ENCODE results near the gene CTU1.

Gene CTU1

DNA sequence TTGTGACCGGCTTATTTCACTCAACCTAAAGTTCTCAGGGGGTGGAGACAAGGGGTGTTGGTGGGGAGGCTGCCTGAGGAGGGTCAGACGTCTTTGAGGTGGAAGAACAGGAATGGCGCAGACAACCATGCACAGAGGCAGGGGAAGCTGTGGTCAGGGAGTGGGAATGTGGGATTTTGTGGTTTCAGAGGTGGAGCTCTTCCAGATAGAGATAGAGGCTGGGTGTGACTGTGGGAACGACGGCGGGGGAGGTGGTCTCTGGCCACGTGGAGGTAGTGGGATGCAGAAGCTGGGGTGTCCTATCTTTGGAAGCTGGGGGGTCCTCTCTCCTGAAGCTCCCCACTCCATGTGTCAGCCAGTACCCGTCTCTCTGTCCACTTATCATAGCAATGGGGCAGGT lies 17.7 kb downstream of the CTU1 start:
- Histone ChIP-seq H3K9me3 (ENCODE audit: severe bottlenecking) (no peaks in the 10 kb centered on the region), H3K36me3 (ENCODE audit: low read depth) (no peaks in the 10 kb centered on the region), H3K27me3 (ENCODE audit: insufficient read depth, poor library complexity, severe bottlenecking) (no peaks in the 10 kb centered on the region), H3K4me1 (ENCODE audit: insufficient read depth, poor library complexity, severe bottlenecking) (no peaks in the 10 kb centered on the region), H3K4me3 (ENCODE audit: severe bottlenecking) (no peak overlapping the region), H3K27ac (ENCODE audit: poor library complexity, severe bottlenecking) (no peak overlapping the region)
- no peak for TF ChIP-seq CTCF (IDR thresholded peaks at IDR 0.05; ENCODE audit: poor library complexity, severe bottlenecking)
- no peak for DNase-seq (ENCODE audit: low spot score)
- ATAC-seq (ENCODE audit: low read depth): no peak

GRCh38 chr19:51089786-51090185 lies 18.4 kb downstream of the CTU1 start:
- ATAC-seq (ENCODE audit: low read depth) (no peak), DNase-seq (ENCODE audit: low spot score) (no peak)
- no peak overlapping the region for H3K27ac ChIP-seq (ENCODE audit: poor library complexity, severe bottlenecking)
- H3K36me3 ChIP-seq (ENCODE audit: low read depth): no peaks in the 10 kb centered on the region
- TF ChIP-seq CTCF (IDR thresholded peaks at IDR 0.05; ENCODE audit: poor library complexity, severe bottlenecking): no peak
- H3K4me3 ChIP-seq (ENCODE audit: severe bottlenecking): no peak overlapping the region
- H3K27me3 ChIP-seq (ENCODE audit: insufficient read depth, poor library complexity, severe bottlenecking): no peaks in the 10 kb centered on the region
- no peaks in the 10 kb centered on the region for H3K9me3 ChIP-seq (ENCODE audit: severe bottlenecking)
- no peaks in the 10 kb centered on the region for H3K4me1 ChIP-seq (ENCODE audit: insufficient read depth, poor library complexity, severe bottlenecking)

- H3K9me3 ChIP-seq (ENCODE audit: severe bottlenecking): no peaks in the 10 kb centered on the region
- no peak for TF ChIP-seq CTCF (IDR thresholded peaks at IDR 0.05; ENCODE audit: poor library complexity, severe bottlenecking)
- no peak overlapping the region for H3K27ac ChIP-seq (ENCODE audit: poor library complexity, severe bottlenecking)
- H3K4me1 ChIP-seq (ENCODE audit: insufficient read depth, poor library complexity, severe bottlenecking): no peaks in the 10 kb centered on the region
- DNase-seq (ENCODE audit: low spot score) (no peak), ATAC-seq (ENCODE audit: low read depth) (no peak)
- H3K4me3 ChIP-seq (ENCODE audit: severe bottlenecking): no peak overlapping the region
- no peaks in the 10 kb centered on the region for H3K36me3 ChIP-seq (ENCODE audit: low read depth)
- no peaks in the 10 kb centered on the region for H3K27me3 ChIP-seq (ENCODE audit: insufficient read depth, poor library complexity, severe bottlenecking)
These were observed 21.9 kb downstream of the CTU1 start for GRCh38 chr19:51086153-51086850.

GRCh38 chr19:51084505-51084904 lies 23.7 kb downstream of the CTU1 start:
- Histone ChIP-seq H3K27me3 (ENCODE audit: insufficient read depth, poor library complexity, severe bottlenecking) (no peaks in the 10 kb centered on the region), H3K27ac (ENCODE audit: poor library complexity, severe bottlenecking) (no peak overlapping the region), H3K4me1 (ENCODE audit: insufficient read depth, poor library complexity, severe bottlenecking) (no peaks in the 10 kb centered on the region), H3K36me3 (ENCODE audit: low read depth) (no peaks in the 10 kb centered on the region), H3K4me3 (ENCODE audit: severe bottlenecking) (no peak overlapping the region), H3K9me3 (ENCODE audit: severe bottlenecking) (no peaks in the 10 kb centered on the region)
- no peak for DNase-seq (ENCODE audit: low spot score)
- no peak for TF ChIP-seq CTCF (IDR thresholded peaks at IDR 0.05; ENCODE audit: poor library complexity, severe bottlenecking)
- no peak for ATAC-seq (ENCODE audit: low read depth)

DNA sequence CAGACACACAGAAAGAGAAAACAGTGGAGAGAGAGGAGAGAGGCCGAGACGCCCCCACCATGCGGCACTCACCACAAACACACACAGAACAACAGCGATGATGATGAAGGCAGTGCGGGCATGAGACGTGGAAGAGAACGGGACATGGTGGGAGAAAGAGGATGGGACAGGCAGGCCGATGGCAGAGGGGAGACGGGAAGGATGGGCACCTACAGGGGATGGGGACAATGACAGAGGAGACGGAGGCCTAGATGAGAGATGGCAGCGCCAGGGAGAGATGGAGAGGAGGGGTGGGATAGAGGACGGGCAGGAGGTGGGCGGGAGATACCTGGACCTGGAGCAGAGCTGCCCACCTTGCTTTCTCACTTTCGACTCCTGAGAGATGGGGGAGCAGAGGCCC lies 24.4 kb downstream of the CTU1 start:
- TF ChIP-seq CTCF (IDR thresholded peaks at IDR 0.05; ENCODE audit: poor library complexity, severe bottlenecking): no peak
- Histone ChIP-seq H3K27ac (ENCODE audit: poor library complexity, severe bottlenecking) (no peak overlapping the region), H3K4me1 (ENCODE audit: insufficient read depth, poor library complexity, severe bottlenecking) (no peaks in the 10 kb centered on the region), H3K36me3 (ENCODE audit: low read depth) (no peaks in the 10 kb centered on the region), H3K9me3 (ENCODE audit: severe bottlenecking) (no peaks in the 10 kb centered on the region), H3K27me3 (ENCODE audit: insufficient read depth, poor library complexity, severe bottlenecking) (no peaks in the 10 kb centered on the region), H3K4me3 (ENCODE audit: severe bottlenecking) (no peak overlapping the region)
- ATAC-seq (ENCODE audit: low read depth) (no peak), DNase-seq (ENCODE audit: low spot score) (no peak)

Measured in RWPE2 (cell line).